SK-N-SH treated with all-trans-retinoic acid at 6 μM for 48 hours (cell line): Measurements from ENCODE around the gene ZFP36.

ENCODE experiments used
- ATAC-seq: fragments of 200-7000 bp; cut with Tn5 transposase; 3 replicates; pipeline ENCODE4 v1.9.1; 2020; ENCODE audit warnings: mild to moderate bottlenecking, moderate library complexity
- ARNTL ChIP-seq: fragments of 450-650 bp; formaldehyde crosslinking; IDR thresholded peaks from 2 replicates; pipeline ENCODE4 v1.5.0; 2020; ENCODE audit warnings: low read depth, mild to moderate bottlenecking, moderate library complexity, borderline replicate concordance
- BACH2 ChIP-seq: fragments of 250-450 bp; sonication (Bioruptor Pico); IDR thresholded peaks from 2 replicates; pipeline ENCODE4 v1.9.0; 2021; ENCODE audit warnings: mild to moderate bottlenecking, borderline replicate concordance
- CSDC2 ChIP-seq: fragments of 250-450 bp; sonication (Bioruptor Pico); IDR thresholded peaks from 2 replicates; pipeline ENCODE4 v1.5.0; 2020; ENCODE audit warnings: mild to moderate bottlenecking, moderate library complexity
- ESRRG ChIP-seq: fragments of 250-450 bp; sonication (Bioruptor Pico); IDR thresholded peaks from 2 replicates; pipeline ENCODE4 v1.6.1; 2021; ENCODE audit warnings: mild to moderate bottlenecking
- GLIS3 ChIP-seq: fragments of 250-450 bp; sonication (Bioruptor Pico); IDR thresholded peaks from 2 replicates; pipeline ENCODE4 v1.5.0; 2020; ENCODE audit warnings: mild to moderate bottlenecking, moderate library complexity
- ISL1 ChIP-seq: fragments of 250-450 bp; sonication (Bioruptor Pico); IDR thresholded peaks from 2 replicates; pipeline ENCODE4 v2.1.2; 2022; ENCODE audit warnings: mild to moderate bottlenecking, moderate library complexity
- OSR1 ChIP-seq: fragments of 250-450 bp; sonication (Bioruptor Pico); IDR thresholded peaks from 2 replicates; pipeline ENCODE4 v1.8.0; 2022; ENCODE audit warnings: moderate library complexity, mild to moderate bottlenecking, inconsistent platforms
- PPARA ChIP-seq: fragments of 250-450 bp; sonication (Bioruptor Pico); IDR thresholded peaks from 2 replicates; pipeline ENCODE4 v1.5.0; 2020; ENCODE audit warnings: mild to moderate bottlenecking, borderline replicate concordance
- RARB ChIP-seq: fragments of 250-450 bp; sonication (Bioruptor Pico); IDR thresholded peaks from 2 replicates; pipeline ENCODE4 v1.8.0; 2021; ENCODE audit warnings: mild to moderate bottlenecking, moderate library complexity
- TCF4 ChIP-seq: fragments of 250-450 bp; sonication (Bioruptor Pico); IDR thresholded peaks from 2 replicates; pipeline ENCODE4 v1.8.0; 2021; ENCODE audit warnings: mild to moderate bottlenecking, moderate library complexity, borderline replicate concordance
- TOX ChIP-seq: fragments of 250-450 bp; sonication (Bioruptor Pico); IDR thresholded peaks from 2 replicates; pipeline ENCODE4 v1.8.0; 2021; ENCODE audit warnings: mild to moderate bottlenecking, moderate library complexity, borderline replicate concordance
- ZC3H10 ChIP-seq: fragments of 250-450 bp; sonication (Bioruptor Pico); IDR thresholded peaks from 2 replicates; pipeline ENCODE4 v1.5.1; 2021; ENCODE audit warnings: mild to moderate bottlenecking, moderate library complexity
- ZFP3 ChIP-seq: fragments of 250-450 bp; sonication (Bioruptor Pico); IDR thresholded peaks from 2 replicates; pipeline ENCODE4 v1.5.0; 2020; ENCODE audit warnings: mild to moderate bottlenecking, moderate library complexity
- ZFP30 ChIP-seq: fragments of 450-650 bp; formaldehyde crosslinking; IDR thresholded peaks from 2 replicates; pipeline ENCODE4 v1.5.0; 2022; ENCODE audit warnings: mild to moderate bottlenecking, moderate library complexity
- ZNF565 ChIP-seq: fragments of 450-650 bp; formaldehyde crosslinking; conservative IDR thresholded peaks from 2 replicates; pipeline ENCODE4 v1.5.0; 2020; ENCODE audit warnings: low read depth, mild to moderate bottlenecking, moderate library complexity
- ZNF70 ChIP-seq: fragments of 450-650 bp; formaldehyde crosslinking; IDR thresholded peaks from 2 replicates; pipeline ENCODE4 v1.5.0; 2020; ENCODE audit warnings: mild to moderate bottlenecking, moderate library complexity
- ZNF8 ChIP-seq: fragments of 450-650 bp; formaldehyde crosslinking; IDR thresholded peaks from 2 replicates; pipeline ENCODE4 v1.5.0; 2020; ENCODE audit warnings: mild to moderate bottlenecking, moderate library complexity
- TF ChIP-seq, protein P1 (sequence below): fragments of 250-450 bp; sonication (Bioruptor Pico); IDR thresholded peaks from 2 replicates; pipeline ENCODE4 v1.5.1; 2020; ENCODE audit warnings: low read depth, mild to moderate bottlenecking, moderate library complexity
- TF ChIP-seq, protein P2 (sequence below): fragments of 250-450 bp; sonication (Bioruptor Pico); IDR thresholded peaks from 2 replicates; pipeline ENCODE4 v1.5.0; 2020; ENCODE audit warnings: mild to moderate bottlenecking, moderate library complexity
- TF ChIP-seq, protein P3 (sequence below): fragments of 250-450 bp; sonication (Bioruptor Pico); IDR thresholded peaks from 2 replicates; pipeline ENCODE4 v1.8.0; 2020; ENCODE audit warnings: mild to moderate bottlenecking, moderate library complexity, borderline replicate concordance

Gene ZFP36

DNA sequence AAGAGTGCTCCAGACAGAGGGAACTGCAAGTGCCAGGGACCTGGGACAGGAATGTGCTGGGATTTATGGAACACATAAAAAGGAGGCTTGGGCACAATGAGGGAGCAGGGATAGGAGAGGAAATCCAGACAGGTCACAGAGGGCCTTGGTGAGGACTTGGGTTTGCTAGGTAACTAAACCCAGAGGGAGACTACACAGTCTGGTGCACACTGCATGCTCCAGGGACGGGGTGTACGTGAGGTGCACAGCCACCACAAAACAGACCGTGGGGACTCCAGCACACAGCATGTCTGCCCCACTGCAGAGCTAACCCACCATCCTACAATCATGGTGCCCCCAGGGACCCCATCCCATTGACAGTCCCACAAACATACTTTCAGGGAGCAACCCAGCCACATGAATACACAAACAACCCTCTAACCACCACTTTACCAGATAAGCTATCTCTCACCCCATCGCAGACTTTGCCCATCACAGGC, 5.5 kb upstream of the ZFP36 start:
- no peak for ATAC-seq
- TF ChIP-seq PPARA (CRISPR knock-in tag): no peak

DNA sequence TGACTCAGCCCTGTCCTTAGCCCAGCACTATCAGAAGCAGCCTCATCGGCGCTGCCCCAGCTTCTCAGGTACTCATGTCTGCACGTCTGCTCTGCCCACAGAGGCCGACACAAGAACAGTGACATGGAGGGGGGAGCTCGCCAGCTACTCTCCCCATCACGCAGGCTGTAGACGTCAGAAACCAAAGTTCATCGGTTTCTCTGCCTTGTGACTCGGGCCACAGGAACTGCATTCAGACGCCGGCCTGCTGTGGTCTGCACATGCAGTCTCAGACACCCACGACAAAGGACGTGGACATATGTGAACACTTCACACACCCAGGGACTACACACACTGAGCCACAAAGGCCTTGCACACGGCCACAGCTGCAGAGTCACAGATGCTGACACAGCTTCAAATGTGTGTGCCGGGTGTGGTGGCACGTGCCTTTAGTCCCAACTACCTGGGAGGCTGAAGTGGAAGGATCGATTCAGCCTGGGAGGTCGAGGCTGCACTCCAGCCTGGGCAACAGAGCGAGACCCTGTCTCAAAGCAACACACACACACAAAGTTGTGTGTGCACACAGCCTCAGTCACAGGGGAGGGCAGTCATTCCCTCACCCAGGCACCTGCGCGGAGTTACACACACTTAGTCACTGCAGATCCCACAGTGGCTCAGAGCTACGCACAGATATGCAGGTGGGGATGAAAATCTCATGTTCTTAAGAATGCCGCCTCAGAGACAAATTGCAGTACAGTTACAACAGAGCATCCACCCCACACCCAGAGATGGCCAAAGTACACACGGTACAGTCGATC, 4.9 kb upstream of the ZFP36 start:
- peak; percentile 21 for ATAC-seq
- 0 out of 2 replicates have a peak, but pooled peaks have one; percentile 33 for TF ChIP-seq CSDC2 (CRISPR knock-in tag)
- no peak for TF ChIP-seq ZNF565

DNA sequence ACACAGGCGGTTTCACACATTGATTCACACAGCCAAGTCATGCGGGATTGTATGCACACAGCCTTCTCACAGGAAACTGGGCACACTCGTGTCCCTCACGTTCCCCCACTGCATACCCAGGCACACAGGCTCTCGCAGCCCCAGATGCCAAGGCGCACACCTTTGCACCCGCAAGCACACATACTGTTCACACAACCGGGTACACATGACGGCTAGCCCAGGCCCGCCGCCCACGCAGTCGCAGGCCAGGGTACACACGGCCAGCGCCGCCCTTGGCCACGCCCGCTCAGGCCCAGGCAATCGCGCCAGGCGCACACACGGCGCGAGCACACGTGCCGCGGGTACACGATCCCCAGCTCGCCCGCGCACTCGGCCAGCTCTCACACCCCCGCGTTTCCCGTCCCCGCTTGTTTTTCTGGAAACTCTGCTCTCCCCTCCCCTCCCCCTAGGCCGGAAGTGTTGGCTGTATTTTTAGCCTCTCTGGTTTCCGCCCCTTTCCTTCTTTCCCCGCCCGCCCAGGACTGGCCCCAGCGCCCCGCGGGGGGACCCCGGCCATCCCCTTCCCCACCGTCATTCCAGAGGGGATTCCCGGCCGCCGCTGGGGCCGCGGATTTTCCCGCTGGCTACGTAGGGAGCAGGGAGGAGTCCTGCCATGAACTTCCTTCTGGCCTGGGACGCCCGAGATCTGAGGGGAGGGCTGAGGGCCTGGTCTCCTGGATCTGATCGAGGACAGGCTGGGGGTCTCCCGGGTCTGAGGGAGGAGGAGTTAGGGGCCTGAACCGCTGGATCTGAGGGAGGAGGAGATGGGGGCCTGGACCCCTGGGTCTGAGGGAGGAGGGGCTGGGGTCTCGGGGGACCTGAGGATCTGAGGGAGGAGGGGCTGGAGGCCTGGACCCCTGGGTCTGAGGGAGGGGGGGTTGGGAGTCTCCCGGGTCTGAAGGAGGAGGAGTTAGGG, 4.0 kb upstream of the ZFP36 start:
- ATAC-seq: peak; percentile 35
- no peak for TF ChIP-seq BACH2 (CRISPR knock-in tag)
- TF ChIP-seq ESRRG (CRISPR knock-in tag): no peak
- TF ChIP-seq, protein P1, sequence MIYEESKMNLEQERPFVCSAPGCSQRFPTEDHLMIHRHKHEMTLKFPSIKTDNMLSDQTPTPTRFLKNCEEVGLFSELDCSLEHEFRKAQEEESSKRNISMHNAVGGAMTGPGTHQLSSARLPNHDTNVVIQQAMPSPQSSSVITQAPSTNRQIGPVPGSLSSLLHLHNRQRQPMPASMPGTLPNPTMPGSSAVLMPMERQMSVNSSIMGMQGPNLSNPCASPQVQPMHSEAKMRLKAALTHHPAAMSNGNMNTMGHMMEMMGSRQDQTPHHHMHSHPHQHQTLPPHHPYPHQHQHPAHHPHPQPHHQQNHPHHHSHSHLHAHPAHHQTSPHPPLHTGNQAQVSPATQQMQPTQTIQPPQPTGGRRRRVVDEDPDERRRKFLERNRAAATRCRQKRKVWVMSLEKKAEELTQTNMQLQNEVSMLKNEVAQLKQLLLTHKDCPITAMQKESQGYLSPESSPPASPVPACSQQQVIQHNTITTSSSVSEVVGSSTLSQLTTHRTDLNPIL (CRISPR knock-in tag): no peak
- TF ChIP-seq TOX: no peak
- TF ChIP-seq RARB (CRISPR knock-in tag): no peak
- peak; percentile 38; the same call in 1 of the 2 replicates for TF ChIP-seq ZC3H10 (CRISPR knock-in tag)

DNA sequence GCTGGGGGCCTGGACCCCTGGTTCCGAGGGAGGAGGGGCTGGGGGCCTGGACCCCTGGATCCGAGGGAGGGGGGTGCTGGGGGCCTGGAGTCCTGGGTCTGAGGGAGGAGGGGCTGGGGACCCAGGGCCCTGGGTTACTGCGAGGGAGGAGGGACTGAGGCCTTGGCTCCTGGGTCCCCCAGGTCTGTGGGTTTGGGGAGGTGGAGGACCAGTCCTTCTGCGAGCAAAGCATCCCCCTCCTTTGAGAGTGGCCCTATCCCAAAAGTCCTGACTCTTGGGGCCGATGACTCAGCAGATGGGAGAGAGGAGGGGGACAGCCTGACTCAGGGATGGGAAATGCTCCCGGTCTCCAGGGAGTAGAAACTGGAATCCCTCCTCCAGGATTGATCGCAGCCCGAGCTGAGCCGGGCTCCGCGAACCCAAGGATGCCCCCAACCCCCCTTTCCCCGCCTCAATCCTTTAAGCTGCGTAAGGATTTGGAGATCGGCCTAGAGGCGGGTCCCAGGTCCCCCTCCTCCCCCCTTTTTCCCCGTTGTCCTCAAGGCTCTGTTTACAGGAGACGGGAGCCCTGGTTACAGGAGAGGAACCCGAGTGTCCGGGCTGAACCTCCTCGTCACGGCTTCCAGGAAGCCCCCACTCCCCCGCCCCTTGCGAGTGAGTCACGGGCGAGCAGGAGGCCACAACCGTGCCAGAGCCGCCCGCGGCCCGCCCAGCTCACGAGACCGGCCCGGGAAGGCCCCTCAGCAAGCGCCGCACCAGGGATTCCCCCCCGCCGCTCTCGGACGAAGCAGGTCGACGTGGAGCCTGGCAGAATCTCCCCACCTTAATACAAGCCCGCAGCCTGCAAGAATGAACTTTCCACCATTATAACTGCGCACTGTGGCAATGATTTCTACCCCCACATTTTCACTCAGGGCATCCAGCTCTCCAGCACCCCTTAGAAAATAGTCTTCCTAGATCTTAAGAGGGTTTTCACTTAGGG, 3.0 kb upstream of the ZFP36 start:
- TF ChIP-seq OSR1 (CRISPR knock-in tag): no peak
- TF ChIP-seq ISL1 (CRISPR knock-in tag): peak; percentile 24; the same call in 1 of the 2 replicates
- TF ChIP-seq, protein P2, sequence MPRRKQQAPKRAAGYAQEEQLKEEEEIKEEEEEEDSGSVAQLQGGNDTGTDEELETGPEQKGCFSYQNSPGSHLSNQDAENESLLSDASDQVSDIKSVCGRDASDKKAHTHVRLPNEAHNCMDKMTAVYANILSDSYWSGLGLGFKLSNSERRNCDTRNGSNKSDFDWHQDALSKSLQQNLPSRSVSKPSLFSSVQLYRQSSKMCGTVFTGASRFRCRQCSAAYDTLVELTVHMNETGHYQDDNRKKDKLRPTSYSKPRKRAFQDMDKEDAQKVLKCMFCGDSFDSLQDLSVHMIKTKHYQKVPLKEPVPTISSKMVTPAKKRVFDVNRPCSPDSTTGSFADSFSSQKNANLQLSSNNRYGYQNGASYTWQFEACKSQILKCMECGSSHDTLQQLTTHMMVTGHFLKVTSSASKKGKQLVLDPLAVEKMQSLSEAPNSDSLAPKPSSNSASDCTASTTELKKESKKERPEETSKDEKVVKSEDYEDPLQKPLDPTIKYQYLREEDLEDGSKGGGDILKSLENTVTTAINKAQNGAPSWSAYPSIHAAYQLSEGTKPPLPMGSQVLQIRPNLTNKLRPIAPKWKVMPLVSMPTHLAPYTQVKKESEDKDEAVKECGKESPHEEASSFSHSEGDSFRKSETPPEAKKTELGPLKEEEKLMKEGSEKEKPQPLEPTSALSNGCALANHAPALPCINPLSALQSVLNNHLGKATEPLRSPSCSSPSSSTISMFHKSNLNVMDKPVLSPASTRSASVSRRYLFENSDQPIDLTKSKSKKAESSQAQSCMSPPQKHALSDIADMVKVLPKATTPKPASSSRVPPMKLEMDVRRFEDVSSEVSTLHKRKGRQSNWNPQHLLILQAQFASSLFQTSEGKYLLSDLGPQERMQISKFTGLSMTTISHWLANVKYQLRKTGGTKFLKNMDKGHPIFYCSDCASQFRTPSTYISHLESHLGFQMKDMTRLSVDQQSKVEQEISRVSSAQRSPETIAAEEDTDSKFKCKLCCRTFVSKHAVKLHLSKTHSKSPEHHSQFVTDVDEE: no peak
- TF ChIP-seq, protein P3, sequence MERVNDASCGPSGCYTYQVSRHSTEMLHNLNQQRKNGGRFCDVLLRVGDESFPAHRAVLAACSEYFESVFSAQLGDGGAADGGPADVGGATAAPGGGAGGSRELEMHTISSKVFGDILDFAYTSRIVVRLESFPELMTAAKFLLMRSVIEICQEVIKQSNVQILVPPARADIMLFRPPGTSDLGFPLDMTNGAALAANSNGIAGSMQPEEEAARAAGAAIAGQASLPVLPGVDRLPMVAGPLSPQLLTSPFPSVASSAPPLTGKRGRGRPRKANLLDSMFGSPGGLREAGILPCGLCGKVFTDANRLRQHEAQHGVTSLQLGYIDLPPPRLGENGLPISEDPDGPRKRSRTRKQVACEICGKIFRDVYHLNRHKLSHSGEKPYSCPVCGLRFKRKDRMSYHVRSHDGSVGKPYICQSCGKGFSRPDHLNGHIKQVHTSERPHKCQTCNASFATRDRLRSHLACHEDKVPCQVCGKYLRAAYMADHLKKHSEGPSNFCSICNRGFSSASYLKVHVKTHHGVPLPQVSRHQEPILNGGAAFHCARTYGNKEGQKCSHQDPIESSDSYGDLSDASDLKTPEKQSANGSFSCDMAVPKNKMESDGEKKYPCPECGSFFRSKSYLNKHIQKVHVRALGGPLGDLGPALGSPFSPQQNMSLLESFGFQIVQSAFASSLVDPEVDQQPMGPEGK (CRISPR knock-in tag): peak; percentile 67; the same call in 1 of the 2 replicates
- TF ChIP-seq ZNF70 (CRISPR knock-in tag): no peak
- no peak for TF ChIP-seq TCF4
- 0 out of 2 replicates have a peak, but pooled peaks have one; percentile 62 for TF ChIP-seq RARB (CRISPR knock-in tag)
- peak; percentile 74; the same call in 1 of the 2 replicates for TF ChIP-seq CSDC2 (CRISPR knock-in tag)
- TF ChIP-seq ARNTL: no peak
- TF ChIP-seq GLIS3 (CRISPR knock-in tag): no peak; the same call in 1 of the 2 replicates
- no peak for TF ChIP-seq PPARA (CRISPR knock-in tag)
- TF ChIP-seq ZFP30 (CRISPR knock-in tag): no peak
- no peak for TF ChIP-seq ZNF565
- TF ChIP-seq, protein P1 (CRISPR knock-in tag): no peak
- no peak for TF ChIP-seq ZNF8
- TF ChIP-seq BACH2 (CRISPR knock-in tag): no peak
- no peak for TF ChIP-seq TOX
- no peak for TF ChIP-seq ZFP3 (CRISPR knock-in tag)
- TF ChIP-seq ESRRG (CRISPR knock-in tag): no peak

More for the DNA sequence above, 3.0 kb upstream of the ZFP36 start:
- ATAC-seq: peak; percentile 64
